RCC 7860 (cell line): Measurements from ENCODE around the gene SERPING1.

Source experiments
- DNase-seq: peaks from one replicate; pipeline ENCODE4 v3.0.0-alpha.2; 2015; ENCODE audit warnings: low spot score
- FAIRE-seq: peaks from 2 replicates; lab custom pipeline; 2012; peaks lifted over from hg19 to GRCh38; lab: Jason Lieb, UNC

The SERPING1 gene

DNA sequence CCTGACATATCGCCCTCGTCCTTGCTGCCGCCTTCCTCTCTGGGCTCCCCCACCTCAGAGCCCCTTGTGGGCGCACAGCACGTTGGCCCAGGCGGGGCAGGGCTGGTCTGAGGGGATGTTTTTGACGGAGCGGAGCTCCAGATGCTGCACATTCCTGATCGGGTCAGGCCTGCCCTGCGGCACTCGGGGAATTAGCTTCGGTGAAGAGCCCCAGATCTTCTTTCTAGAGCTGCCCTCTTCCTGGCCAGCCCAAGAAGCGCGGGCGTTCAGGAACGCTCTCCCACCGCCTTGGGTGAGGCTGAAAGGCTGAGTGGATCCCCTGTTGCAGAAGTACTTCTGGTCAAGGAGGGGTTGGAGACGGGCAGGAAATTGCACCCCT lies 40.1 kb downstream of the SERPING1 start:
- no peak for FAIRE-seq
- no peak for DNase-seq

GRCh38 chr11:57638005-57638781 lies 40.7 kb downstream of the SERPING1 start:
- peak; percentile 27 for DNase-seq
- no peak for FAIRE-seq

DNA sequence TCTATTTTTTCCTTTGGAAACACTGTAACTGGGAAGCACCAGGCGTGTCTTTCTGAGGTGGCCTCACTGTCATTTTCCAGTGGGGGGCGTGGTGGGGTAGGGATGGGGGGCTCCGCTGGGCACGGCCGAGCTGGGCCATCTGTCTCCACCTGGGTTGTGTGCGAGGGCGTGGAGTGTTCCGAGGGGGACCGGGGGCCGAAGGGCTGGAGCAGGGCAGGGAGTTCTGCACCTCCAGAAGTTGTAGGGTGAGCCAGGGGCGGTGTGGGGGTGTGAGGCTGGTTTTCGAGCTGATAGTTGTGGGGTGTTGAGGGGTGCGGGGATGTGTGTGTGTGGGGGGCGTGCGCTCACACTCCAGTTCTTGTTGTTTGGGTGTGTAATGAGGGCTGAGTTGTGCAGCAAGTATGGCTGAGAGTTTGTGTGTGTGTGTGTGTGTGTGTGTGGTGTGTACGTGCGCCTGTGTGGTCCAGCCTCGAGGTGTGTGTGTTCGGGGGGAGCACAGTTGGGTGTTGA lies 41.4 kb downstream of the SERPING1 start:
- no peak for FAIRE-seq
- no peak for DNase-seq

DNA sequence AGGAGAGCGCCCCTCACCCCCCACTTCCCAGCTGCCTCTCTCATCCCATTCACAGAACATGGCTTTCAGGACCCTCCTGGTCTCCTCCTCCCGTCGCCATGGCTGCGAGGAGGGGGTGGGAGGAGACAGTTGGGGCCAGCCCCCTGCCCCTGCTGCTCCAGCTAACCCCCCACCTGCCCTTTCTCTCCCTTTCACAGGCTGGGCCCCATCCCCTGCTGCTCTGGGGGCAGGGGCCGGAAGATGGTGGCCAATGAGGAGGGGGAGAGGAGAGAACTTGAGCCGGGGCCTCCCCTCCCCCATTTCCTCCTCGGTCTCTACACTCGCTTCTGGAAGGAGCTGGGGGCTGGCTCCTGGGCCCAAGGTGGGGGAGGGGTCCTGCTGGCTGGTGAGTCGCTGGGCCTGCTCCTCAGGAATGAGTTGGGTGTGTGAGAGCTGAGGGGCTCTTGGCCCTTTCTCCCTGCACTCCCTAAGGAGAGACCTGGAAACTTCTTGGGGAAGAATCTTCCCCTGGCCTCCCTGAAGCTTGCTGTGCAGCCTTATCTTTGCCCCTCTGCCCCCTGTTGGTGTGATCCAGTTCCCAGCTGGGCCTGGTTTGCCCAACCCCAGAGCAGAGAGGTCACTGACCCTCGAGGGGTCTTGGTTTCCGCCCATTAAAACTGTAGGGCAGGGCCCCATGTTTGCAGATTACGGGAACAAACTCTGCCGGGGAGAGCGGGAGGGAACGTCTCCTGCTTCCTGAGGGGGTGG lies 42.0 kb downstream of the SERPING1 start:
- DNase-seq (no peak), FAIRE-seq (no peak)

GRCh38 chr11:57640068-57640800 lies 42.7 kb downstream of the SERPING1 start:
- FAIRE-seq (no peak), DNase-seq (no peak)

- DNase-seq = peak; percentile 14
- FAIRE-seq = peak; percentile 2
Measured at GRCh38 chr11:57641011-57641807, 43.7 kb downstream of the SERPING1 start.

- FAIRE-seq = no peak
- DNase-seq = no peak
Measured at GRCh38 chr11:57643802-57644201, 46.3 kb downstream of the SERPING1 start.

GRCh38 chr11:57644748-57645688 lies 47.5 kb downstream of the SERPING1 start:
- DNase-seq (peak; percentile 16), FAIRE-seq (no peak)

- no peak for FAIRE-seq
- DNase-seq = no peak
Measured at GRCh38 chr11:57645689-57646085, 48.2 kb downstream of the SERPING1 start.

- no peak for DNase-seq
- no peak for FAIRE-seq
Measured at GRCh38 chr11:57646194-57646798, 48.8 kb downstream of the SERPING1 start.

DNA sequence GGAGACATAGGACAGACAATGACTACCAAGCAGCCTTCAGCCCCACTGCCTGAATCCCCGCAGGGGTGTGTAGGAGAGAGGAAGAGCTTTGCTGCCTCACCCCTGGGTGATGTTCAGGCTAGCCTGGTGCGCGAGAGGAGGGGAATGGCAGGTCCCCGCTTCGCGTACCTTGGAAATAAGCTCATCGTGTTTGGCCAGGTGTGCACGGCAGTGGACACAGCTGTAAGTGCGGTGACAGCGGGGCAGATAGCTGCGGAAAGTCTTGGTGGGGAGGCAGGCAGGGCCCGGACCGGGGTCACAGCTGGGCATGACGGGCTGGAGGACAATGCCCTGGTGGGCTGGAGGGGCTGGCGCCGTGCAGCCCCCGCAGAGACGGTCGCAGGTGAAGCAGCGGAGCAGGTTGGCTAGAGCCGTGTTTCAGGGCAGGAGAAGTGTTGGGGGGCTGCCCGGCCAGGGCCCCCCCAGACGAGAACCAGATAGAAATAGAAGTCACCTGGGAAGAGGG lies 49.4 kb downstream of the SERPING1 start:
- no peak for DNase-seq
- no peak for FAIRE-seq

DNA sequence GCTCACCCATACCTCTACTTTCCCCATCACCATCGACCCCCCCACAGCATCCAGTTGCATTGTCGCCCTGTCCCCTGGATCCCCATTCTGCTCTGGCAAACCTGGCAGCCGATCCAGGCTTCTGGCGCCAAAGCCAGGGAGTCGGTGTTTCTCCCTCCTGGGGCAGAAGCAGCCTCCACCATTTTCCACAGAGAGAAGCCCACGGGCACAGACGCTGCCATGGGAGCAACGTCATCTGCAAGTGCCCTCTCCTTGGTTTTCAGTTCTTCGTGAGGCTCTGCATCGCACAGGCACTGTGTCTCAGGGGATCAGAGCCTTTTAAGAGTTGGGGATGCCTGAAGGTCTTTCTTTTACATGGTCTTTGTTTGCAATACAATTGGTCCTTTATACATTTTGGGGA lies 49.9 kb downstream of the SERPING1 start:
- DNase-seq (no peak), FAIRE-seq (no peak)

- no peak for DNase-seq
- FAIRE-seq = no peak
Measured at GRCh38 chr11:57647960-57648800, 50.7 kb downstream of the SERPING1 start.

DNA sequence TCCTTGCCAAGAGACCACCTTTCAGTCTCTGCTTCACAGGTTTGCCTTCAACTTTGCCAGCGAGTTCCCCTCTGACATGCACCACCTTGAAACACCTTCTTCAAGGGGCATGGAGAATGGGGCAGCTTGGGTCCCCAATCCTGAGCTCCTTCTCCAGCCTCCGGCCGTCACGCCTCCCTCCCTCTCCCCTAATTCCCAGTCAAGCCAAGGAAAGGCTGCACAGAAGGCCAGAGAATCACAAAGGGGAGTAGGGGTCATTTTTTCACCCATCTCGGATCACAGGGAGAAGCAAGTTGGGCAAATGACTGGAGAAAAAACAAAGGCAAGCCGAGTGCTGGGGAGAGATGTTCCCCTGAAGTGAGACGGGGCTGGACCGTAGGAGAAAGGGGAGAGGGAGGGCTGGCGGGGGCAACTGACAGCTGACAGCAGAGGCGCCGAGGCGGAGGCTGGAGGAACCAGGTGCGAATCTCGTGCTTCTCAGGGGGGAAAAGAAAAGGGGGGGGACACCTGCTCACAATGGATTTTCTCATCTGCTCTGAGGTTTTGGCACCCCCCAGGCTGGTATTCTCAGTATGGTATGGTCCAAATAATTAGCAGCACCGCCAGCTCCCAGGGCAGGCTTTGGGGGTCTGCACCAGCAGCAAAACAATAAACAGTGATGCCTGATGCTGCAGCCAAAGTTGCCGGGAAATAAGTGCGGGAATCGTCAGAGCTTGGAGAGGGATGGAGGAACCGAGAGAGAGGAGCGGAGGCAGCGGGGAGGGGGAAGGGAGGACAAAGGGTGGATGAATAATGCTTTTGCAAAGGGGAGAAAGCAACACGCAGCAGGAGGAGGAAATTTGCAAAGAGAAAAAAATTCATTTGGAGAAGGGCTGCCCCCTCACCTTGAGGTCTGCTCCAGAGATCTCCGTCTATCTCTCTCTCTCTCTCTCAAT lies 51.6 kb downstream of the SERPING1 start:
- FAIRE-seq (no peak), DNase-seq (no peak)

GRCh38 chr11:57649826-57650738 lies 52.6 kb downstream of the SERPING1 start, which contains the start of gene YPEL4:
TSS of gene YPEL4 (minus strand) at chr11:57649912. CDS start at chr11:57647107, 2,805 bp downstream.
- FAIRE-seq = no peak
- no peak for DNase-seq

GRCh38 chr11:57650739-57651090 lies 53.2 kb downstream of the SERPING1 start:
- no peak for DNase-seq
- FAIRE-seq = no peak
